HG03045 (cell line): ENCODE results near the gene FOCAD.

Source experiments
- ATAC-seq: cut with Tn5 transposase; IDR thresholded peaks from one replicate; pipeline ENCODE4 v1.9.1; 2021; ENCODE audit warnings: mild to moderate bottlenecking, moderate library complexity; ENCODE audit not compliant: unreplicated experiment

The FOCAD gene

GRCh38 chr9:20788526-20789451 is 104.7 kb downstream of the FOCAD start:
- ATAC-seq, result no peak

DNA sequence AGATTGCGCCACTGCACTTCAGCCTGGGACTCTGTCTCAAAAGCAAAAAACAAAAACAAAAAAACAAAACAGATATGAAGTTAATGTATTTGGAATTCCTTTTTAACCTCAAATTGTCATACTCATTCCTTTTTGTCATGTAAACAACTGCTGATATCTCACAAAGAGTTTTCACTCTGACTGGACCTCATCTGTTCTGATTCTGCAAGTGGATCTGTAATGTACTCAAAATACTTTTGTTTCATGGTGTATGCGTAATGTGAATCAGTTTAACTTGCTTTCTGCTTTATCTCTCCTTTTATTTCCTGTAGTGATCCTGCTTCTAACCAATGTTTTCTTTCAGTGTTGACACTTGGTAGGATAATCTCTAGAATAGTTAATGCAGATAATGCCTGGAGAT is 106.7 kb downstream of the FOCAD start:
- no peak for ATAC-seq

DNA sequence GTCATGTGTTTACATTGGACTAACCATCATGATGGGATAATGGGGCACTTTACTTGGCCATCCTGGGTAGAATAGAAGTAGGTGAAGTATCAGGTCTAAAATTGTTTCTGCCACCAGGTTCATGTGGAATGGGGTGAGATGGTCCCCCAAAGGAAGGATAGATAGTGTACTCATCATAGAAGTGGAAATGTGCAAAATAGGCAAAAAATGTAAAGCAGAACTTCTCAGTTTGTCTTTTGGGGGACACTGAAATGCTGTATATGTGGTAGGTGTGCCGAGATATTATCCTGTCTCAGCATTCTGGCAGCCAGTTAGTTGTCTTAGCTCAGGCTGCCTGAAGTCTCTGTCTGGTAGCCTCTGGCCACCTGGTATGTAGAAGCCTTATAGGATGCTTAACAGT is 107.6 kb downstream of the FOCAD start:
- no peak for ATAC-seq

DNA sequence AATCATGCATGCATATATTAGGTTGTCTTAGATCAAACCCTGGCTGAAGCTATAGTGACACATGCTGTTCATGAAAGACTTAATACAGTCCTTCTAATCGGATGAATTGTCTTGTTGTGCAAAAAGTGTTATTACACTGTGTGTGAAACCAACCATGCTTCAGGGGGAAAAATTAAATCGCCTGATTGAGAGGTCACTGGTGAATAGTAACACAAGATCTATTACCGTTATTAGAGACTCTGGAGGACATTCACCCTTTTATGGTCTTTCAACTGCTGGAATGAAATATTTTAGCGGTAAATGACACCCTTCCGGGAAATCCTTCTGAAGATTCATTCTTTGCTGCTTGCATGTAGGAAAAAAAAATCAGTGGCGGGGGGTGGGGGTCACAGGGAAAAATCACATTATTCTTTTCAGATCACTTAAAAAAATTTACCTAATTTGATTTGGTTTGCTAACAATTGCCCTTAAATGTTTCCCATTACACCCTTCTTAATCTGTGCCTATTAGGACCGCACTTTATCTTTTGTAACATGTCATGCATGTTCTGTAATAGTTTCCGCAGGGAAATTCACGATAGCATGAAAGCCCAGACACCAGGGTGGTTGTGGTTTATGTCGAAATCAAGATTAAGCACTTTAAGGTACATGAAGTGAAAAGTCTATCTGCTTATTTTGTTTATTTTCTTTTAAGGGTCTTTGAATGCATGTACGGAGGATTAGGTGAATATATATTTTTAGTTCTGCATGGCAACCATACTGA is 120.6 kb downstream of the FOCAD start:
- ATAC-seq, result no peak

- ATAC-seq, result no peak
Measured at GRCh38 chr9:20805766-20806165, 121.7 kb downstream of the FOCAD start.

DNA sequence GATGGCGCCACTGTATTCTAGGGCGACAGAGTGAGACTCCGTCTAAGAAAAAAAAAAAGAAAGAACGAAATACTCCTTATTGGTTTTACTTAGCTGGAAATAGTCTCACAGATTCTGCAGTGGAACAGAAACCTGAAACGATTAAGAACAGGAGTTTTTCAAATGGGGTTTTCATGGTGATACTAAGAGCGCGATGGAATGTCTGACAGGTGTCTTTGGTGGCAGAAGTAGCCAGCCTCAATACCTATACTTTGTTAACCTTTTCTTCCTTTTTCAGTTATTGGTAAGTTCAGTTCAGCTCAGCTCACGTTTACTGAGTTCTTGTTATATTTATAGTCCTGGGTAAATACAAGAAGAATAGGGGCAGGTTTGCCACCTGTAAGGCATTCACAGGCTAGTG is 123.9 kb downstream of the FOCAD start:
- ATAC-seq, result no peak

DNA sequence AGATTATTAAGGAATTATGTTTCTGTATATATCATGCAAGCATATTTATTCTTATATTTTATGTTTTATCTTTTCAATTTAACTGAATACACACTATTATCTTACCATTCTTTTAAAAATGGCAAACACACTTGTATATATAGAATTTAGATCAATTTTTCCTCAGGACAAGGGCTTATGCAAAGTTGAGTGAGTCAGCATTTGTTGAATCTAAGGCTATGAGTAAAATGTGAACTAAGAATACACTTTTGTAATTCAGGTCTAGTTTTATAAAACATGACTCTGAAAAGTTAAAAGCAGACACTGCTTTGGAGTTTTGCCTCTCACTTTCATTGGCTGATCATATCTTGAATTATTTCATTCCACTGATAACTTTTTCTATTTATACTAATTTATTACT is 127.8 kb downstream of the FOCAD start:
- no peak for ATAC-seq

DNA sequence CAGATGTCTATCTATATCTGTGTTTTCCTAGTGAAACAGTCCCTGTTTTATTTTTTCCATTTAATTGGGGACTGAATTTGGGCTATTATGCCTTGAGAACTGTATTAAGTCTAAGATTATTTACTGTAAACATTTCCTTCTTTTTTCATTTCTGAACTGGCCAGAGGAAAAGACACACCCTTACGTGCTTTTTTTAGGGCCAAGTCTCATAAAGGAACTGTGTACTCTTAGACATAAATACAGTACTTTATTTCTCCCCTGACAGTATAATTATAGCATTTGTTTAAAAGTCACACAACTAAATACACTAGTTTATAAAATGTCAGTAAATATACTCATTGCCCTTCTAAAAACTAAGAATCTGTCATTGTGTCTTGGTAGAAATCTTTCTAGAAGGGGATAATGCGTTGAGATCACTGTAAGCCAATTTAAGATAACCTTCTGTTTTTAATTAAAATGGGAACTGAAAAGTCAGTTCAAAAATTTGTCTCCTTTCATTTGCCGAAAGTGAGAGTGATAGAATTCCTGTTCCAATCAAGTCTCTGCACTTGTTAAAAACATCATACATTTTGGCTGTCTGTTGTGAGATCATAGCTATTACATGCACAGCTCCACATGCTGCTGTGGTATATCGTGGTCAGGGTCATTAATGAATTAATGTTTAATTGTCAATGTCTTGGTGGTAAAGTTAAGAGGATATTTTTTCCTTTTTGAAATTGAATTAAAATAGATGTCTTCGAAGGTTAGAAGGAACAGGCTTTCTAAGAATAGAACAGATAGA is 132.1 kb downstream of the FOCAD start:
- no peak for ATAC-seq

DNA sequence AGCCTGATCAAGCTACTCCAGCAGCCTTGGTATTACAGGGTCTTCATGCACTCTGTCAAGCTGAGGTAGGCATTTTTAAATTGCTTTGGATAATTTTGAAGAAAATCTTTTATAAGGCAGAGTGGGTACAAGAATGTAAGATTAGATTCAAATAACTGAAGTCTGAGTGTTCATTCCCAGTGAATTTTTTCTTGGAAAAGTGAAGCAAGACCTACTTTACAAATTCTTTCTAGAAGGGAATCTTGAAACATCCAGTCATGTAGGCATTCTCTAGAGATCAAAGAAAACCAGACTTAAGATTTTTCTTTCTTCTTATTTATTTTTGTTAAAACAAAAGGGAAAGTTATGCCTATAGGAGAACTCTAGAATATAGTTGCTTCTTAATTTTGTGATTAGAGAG is 139.0 kb downstream of the FOCAD start:
- no peak for ATAC-seq

DNA sequence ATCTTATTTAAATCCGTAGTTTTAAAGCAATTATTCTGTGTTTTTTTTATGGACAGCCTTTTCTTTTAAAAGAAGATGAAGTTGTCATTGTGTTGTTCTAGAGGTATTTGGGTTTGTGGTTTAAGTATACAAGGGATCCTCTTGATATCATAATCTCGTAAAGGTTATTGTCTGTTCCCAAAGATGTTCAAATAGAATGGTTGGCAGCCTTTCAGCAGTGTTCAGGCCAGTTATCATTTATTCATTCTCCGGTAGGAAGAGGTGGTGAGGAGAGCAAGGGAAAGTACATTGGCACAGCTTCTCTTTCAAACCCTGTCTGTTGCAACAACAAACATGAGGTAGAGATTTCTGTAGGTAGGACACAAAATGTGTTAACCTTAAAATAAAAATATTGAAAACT is 147.0 kb downstream of the FOCAD start:
- ATAC-seq, result no peak

DNA sequence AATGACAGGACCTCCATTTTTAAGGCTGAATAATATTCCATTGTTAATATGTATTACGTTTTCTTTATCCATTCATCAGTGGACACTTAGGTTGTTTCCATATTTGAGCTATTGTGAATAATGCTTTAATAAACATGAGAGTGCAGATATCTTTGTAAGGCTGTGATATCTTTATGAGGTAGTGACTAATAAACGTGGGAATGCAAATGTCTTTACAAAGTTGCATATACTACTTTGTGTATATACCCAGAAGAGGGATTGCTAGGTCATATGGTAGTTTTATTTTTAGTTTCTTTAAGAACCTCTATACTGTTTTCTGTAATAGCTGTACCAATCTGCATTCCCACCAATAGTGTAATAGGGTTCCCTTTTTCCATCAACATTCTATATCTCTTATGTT is 148.7 kb downstream of the FOCAD start:
- no peak for ATAC-seq

- no peak for ATAC-seq
Measured at GRCh38 chr9:20835377-20836286, 151.6 kb downstream of the FOCAD start.

DNA sequence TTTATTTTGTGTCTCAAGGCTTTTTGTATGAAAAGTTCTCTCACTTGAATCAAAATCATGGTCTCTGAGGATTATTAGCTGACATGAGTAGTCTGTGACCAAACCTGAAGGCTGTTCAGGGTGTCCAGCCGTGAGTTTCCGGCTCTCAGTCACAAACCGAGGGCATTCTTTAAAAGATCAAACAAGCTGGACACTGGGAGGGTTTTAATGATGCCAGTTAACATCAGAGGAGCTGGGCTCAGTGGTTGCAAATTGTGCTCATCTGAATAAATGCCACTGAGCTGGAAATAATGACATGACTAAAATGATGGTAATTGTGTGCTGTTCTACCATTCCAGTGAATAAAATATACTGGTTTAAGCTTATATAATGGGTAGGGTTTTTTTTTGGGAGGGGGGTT is 153.1 kb downstream of the FOCAD start:
- no peak for ATAC-seq

GRCh38 chr9:20838218-20838617 is 154.2 kb downstream of the FOCAD start:
- no peak for ATAC-seq

DNA sequence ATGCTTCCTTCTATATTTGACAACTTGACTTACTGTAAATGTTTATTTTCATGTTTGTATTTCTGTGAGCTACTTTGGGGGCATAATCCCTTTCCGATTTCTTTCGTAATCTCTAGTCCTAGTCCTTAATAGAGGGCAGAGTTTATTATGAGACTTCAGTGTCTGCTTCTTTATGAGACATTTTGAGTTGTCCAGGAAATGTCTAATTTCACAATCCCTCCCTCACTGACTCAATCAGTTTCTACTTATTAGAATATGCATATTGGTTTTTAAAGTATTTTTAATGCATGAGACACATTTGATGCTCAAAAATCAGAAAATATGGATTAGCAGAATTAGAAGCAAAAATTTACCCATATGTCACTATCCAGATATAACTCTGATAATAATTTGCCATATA is 160.9 kb downstream of the FOCAD start:
- no peak for ATAC-seq

- ATAC-seq, result no peak
Measured at GRCh38 chr9:20848490-20848889, 164.4 kb downstream of the FOCAD start.

- ATAC-seq, result no peak
Measured at GRCh38 chr9:20853866-20854265, 169.8 kb downstream of the FOCAD start.

DNA sequence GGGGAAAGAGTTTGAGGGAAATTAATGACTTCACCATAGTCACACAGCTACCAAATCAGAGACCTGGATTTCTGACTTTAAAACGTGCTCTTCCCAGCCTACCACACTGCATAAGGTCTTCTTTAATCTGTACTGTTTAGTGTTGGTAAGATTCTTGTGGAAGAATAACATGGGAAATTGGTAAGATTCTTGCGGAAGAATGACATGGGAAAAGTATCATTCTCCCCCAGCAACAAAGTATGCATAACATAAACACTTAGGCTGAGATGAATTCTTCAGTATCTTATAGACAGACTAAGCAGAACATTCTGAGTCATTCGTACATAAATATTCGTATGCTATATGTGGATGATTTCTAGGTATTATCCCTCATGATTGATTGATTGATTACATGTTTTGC is 170.4 kb downstream of the FOCAD start:
- no peak for ATAC-seq

- ATAC-seq, result no peak
Measured at GRCh38 chr9:20863945-20864344, 179.9 kb downstream of the FOCAD start.

DNA sequence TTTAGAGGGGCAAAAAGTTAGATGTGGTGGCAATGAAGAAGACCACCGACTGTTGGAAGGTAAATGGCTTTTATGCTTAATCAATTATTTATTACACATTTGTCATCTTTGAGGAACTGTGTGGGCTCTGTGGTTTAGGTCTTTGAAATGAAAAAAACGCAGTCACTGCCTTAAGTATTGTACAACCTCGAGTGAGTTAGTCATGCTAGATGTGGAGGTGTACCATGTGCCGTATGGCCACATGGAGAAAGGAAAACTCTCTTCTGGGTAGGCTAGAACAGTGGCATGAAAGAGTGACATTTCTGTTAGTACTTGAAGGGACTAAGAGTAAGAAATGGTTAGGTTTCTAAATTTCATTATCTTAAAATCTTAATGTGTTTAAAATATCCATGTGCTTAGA is 181.3 kb downstream of the FOCAD start:
- ATAC-seq, result no peak
